Osteoblast (primary cell): Measurements from ENCODE around the gene FNBP1. TPM values are rescaled to one million over a fixed set of nuclear protein-coding genes. Genes with fewer than 3 reads are reported as not detected.

Source experiments
- DNase-seq: peaks from one replicate; pipeline ENCODE4 v3.0.0; 2011; ENCODE audit warnings: low spot score, mixed read lengths; ENCODE audit not compliant: insufficient read length; ENCODE audit errors: missing footprints
- H2AFZ ChIP-seq: 2 replicates; pipeline ENCODE4 v1.6.0; 2011; ENCODE audit warnings: mild to moderate bottlenecking, low read length
- H3K27ac ChIP-seq: 2 replicates; pipeline ENCODE4 v1.5.1; 2011; ENCODE audit warnings: mild to moderate bottlenecking, low read depth, low read length, moderate library complexity
- H3K27me3 ChIP-seq: 2 replicates; pipeline ENCODE4 v1.6.0; 2012; ENCODE audit warnings: mild to moderate bottlenecking, control low read depth, inconsistent platforms, low read length, moderate library complexity; ENCODE audit not compliant: insufficient read depth
- H3K36me3 ChIP-seq: 2 replicates; pipeline ENCODE4 v1.5.1; 2011; ENCODE audit warnings: mild to moderate bottlenecking, low read length, control low read depth, moderate library complexity; ENCODE audit not compliant: insufficient read depth
- H3K4me1 ChIP-seq: 2 replicates; pipeline ENCODE4 v1.5.1; 2011; ENCODE audit warnings: mild to moderate bottlenecking, low read length, control low read depth, moderate library complexity; ENCODE audit not compliant: insufficient read depth
- H3K4me2 ChIP-seq: 2 replicates; pipeline ENCODE4 v1.6.0; 2011; ENCODE audit warnings: mild to moderate bottlenecking, low read length; ENCODE audit not compliant: insufficient read depth
- H3K4me3 ChIP-seq: fragments of 200-600 bp; sonication (generic); 3 replicates; pipeline ENCODE4 v1.5.1; 2012; ENCODE audit warnings: mild to moderate bottlenecking, low read length, inconsistent platforms; ENCODE audit not compliant: insufficient read depth
- H3K79me2 ChIP-seq: 2 replicates; pipeline ENCODE4 v1.6.0; 2012; ENCODE audit warnings: mild to moderate bottlenecking, low read length, control low read depth, inconsistent platforms; ENCODE audit not compliant: insufficient read depth
- H3K9me3 ChIP-seq: 2 replicates; pipeline ENCODE4 v1.5.1; 2011; ENCODE audit warnings: low read depth, low read length, control low read depth
- H4K20me1 ChIP-seq: 2 replicates; pipeline ENCODE4 v1.6.0; 2012; ENCODE audit warnings: mild to moderate bottlenecking, low read length, control low read depth; ENCODE audit not compliant: insufficient read depth
- total RNA-seq: library from RNA; depleted of rRNA; stranded (reverse); fragments of >200 nt; gene quantifications from 2 replicates; pipeline ENCODE4 v1.2.3, GENCODE V29; 2012
- TF ChIP-seq, protein P1 (sequence below): IDR thresholded peaks from 2 replicates; pipeline ENCODE4 v1.5.1; 2011; ENCODE audit warnings: mild to moderate bottlenecking, low read depth, low read length, moderate library complexity; ENCODE audit errors: extremely low read depth

The FNBP1 gene
- total RNA-seq, 1 donor: 31.8 TPM

DNA sequence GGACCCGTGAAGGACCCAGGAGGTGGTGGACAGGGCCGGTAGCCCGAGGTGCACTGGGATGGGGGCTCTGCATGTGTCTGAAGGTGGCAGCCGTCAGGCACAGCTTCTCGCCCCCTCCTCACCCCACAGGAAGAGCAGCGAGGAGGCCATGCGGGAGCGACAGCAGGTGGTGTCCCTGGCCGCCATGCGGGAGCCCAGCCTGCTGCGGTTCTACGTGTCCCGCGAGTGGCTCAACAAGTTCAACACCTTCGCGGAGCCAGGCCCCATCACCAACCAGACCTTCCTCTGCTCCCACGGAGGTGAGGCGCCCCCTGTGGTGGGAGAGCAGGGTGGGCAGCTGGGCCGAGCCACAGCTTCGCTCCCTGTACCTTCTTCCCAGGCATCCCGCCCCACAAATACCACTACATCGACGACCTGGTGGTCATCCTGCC is 167.8 kb downstream of the FNBP1 start:
- H3K27ac ChIP-seq: no peak overlapping the region
- no peaks in the 10 kb centered on the region for H3K27me3 ChIP-seq
- no peaks in the 10 kb centered on the region for H3K79me2 ChIP-seq

DNA sequence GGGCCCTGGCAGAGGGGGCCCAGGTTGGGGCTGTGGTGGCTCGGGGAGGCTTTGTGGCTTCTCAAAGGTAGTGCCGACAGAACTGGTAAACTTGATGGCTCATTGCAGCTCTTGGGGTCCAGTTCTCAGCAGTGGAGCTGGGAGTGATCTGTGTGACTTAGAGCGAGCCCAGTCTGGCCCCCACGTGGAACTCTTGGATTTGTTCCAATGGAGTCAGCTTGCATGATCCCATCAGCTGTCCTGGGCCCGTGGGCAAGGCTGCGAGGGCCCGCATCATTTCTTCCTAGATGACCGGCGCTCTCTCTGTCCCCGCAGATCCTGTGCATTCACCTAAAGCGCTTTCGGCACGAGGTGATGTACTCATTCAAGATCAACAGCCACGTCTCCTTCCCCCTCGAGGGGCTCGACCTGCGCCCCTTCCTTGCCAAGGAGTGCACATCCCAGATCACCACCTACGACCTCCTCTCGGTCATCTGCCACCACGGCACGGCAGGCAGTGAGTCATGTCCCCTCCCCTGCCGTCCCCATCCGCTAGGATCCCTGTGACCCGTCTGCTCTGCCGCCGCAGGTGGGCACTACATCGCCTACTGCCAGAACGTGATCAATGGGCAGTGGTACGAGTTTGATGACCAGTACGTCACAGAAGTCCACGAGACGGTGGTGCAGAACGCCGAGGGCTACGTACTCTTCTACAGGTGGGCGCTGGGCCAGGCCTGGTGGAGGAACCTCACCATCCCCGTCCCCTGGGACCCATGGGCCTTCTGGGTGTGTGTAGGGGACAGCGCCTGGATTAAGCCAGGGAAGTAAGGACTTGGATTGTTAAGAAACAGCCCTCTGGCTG is 168.5 kb downstream of the FNBP1 start:
- Histone ChIP-seq H4K20me1 (peaks cover 3% of the 10 kb centered on the region), H3K4me3 (no peak overlapping the region), H3K4me2 (no peak overlapping the region), H3K4me1 (no peaks in the 10 kb centered on the region), H3K27ac (no peak overlapping the region), H3K9me3 (no peaks in the 10 kb centered on the region), H3K36me3 (peaks cover 37% of the 10 kb centered on the region), H3K79me2 (no peaks in the 10 kb centered on the region), H2AFZ (no peak overlapping the region), H3K27me3 (no peaks in the 10 kb centered on the region)
- DNase-seq: peak; percentile 81
- TF ChIP-seq, protein P1, sequence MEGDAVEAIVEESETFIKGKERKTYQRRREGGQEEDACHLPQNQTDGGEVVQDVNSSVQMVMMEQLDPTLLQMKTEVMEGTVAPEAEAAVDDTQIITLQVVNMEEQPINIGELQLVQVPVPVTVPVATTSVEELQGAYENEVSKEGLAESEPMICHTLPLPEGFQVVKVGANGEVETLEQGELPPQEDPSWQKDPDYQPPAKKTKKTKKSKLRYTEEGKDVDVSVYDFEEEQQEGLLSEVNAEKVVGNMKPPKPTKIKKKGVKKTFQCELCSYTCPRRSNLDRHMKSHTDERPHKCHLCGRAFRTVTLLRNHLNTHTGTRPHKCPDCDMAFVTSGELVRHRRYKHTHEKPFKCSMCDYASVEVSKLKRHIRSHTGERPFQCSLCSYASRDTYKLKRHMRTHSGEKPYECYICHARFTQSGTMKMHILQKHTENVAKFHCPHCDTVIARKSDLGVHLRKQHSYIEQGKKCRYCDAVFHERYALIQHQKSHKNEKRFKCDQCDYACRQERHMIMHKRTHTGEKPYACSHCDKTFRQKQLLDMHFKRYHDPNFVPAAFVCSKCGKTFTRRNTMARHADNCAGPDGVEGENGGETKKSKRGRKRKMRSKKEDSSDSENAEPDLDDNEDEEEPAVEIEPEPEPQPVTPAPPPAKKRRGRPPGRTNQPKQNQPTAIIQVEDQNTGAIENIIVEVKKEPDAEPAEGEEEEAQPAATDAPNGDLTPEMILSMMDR: no peak

More for the DNA sequence above, 167.8 kb downstream of the FNBP1 start:
- DNase-seq: peak; percentile 71
- Histone ChIP-seq H3K9me3 (no peaks in the 10 kb centered on the region), H3K4me1 (no peaks in the 10 kb centered on the region), H3K4me3 (no peak overlapping the region), H3K4me2 (no peak overlapping the region), H3K36me3 (peaks cover 41% of the 10 kb centered on the region), H2AFZ (no peak overlapping the region), H4K20me1 (peaks cover 3% of the 10 kb centered on the region)
- TF ChIP-seq, protein P1: no peak

DNA sequence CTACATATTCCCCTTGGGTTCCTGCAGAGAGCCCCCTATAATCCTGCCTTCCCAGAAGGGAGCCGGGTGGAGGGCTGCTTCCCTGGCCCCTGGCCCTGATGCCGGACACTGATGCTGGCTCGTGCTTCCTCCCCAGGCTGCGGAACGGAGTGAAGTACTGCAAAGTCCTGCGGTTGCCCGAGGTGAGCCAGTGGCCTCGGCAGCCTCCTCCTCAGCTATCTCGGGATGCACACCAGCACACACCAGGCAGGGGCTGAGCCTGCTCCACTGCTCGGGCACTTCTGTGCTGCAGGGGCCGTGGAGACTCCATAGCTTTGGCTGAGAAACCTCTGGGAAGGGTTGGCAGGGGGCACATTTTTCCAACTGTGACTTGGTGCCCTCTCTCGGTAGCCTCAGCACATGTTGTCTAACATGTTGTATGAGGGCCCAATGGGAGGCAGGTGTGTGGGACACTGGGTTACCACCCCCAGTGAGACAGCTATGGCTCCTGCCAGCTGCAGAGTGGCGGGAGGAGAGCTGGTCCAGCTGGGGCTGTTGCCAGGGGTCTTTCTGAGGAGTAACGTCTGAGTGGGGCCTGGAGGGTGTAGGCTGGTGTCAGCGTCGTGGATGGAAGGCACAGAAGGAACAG is 169.3 kb downstream of the FNBP1 start:
- Histone ChIP-seq H3K36me3 (peaks cover 40% of the 10 kb centered on the region), H3K4me1 (no peaks in the 10 kb centered on the region), H3K9me3 (no peaks in the 10 kb centered on the region), H3K27me3 (no peaks in the 10 kb centered on the region), H2AFZ (no peak overlapping the region), H3K79me2 (no peaks in the 10 kb centered on the region), H3K27ac (no peak overlapping the region), H3K4me2 (no peak overlapping the region), H4K20me1 (peaks cover 3% of the 10 kb centered on the region), H3K4me3 (no peak overlapping the region)
- DNase-seq: peak; percentile 61
- TF ChIP-seq, protein P1: no peak

DNA sequence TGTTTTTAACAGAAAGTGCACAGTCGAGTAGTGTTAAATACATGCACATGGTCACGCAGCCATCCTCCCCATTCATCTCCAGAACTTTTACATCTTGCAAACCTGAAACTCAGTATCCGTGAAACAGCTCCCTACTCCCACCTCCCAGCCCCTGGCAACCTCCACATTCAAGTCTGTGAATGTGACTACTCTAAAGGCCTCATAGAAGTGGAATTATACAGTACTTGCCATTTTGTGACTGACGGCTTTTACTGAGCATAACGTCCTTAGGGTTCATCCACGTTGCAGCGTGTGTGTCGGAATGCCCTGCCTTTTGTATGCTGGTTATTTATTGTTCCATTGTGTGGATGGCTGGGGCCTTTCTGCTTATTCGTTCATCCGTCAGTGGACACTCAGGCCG is 171.9 kb downstream of the FNBP1 start:
- no peak overlapping the region for H3K27ac ChIP-seq
- H3K9me3 ChIP-seq: no peaks in the 10 kb centered on the region
- peaks cover 38% of the 10 kb centered on the region for H3K36me3 ChIP-seq
- no peaks in the 10 kb centered on the region for H3K79me2 ChIP-seq
- no peak overlapping the region for H2AFZ ChIP-seq
- TF ChIP-seq, protein P1: no peak
- DNase-seq: no peak
- peaks cover 3% of the 10 kb centered on the region for H4K20me1 ChIP-seq
- no peaks in the 10 kb centered on the region for H3K4me1 ChIP-seq
- no peak overlapping the region for H3K4me2 ChIP-seq
- no peak overlapping the region for H3K4me3 ChIP-seq
- H3K27me3 ChIP-seq: no peaks in the 10 kb centered on the region
